ENCODE measurements around the gene STK32C. TPM values are rescaled to one million over a fixed set of nuclear protein-coding genes. Genes with fewer than 3 reads are reported as not detected.

Gene STK32C
- total RNA-seq, 2 donors from 2014 or later = 7.2 to 21.5 TPM

DNA sequence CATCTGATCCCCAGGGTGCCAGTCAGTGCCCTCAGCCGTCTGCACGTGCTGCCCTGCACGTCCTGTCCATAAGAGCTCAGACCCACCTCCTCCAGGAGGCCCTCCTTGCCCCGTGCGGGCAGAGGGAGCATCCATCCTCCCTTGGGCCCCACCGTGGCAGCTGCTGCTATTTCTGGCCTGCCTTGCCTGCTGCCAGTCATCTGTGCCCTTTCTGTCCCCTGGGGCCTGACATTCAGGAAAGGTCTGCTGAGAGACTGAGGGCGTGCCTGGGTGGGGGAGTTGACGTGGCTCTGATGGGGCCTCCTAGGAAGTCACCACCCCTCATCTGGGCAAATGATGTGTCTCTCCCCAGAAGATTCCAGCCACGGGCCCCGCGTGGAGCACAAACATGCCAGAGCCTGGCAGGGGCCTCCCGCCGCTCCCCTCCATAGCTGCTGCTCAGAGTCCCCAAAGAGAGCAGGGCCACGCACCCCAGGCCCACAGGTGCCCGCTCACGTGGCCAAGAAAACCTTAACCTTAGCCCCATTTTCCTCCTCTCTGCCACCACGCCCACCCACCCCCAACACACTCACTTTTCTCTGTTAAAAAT, 99.2 kb downstream of the STK32C start:
- WGBS = 76% methylated on average over 17 of the region's 17 CpGs
- Histone ChIP-seq H3K36me3 (no peaks in the 10 kb centered on the region), H3K4me3 (no peak overlapping the region), H3K9me3 (no peaks in the 10 kb centered on the region), H3K27ac (no peak overlapping the region), H3K27me3 (replicated peaks; ENCODE audit: insufficient read depth) (no peaks in the 10 kb centered on the region), H3K4me1 (replicated peaks) (no peaks in the 10 kb centered on the region)
- intact Hi-C loops (cut with DNase I) = no loop called here
- DNase-seq (ENCODE audit: low spot score) = no peak
- TF ChIP-seq, protein P1, sequence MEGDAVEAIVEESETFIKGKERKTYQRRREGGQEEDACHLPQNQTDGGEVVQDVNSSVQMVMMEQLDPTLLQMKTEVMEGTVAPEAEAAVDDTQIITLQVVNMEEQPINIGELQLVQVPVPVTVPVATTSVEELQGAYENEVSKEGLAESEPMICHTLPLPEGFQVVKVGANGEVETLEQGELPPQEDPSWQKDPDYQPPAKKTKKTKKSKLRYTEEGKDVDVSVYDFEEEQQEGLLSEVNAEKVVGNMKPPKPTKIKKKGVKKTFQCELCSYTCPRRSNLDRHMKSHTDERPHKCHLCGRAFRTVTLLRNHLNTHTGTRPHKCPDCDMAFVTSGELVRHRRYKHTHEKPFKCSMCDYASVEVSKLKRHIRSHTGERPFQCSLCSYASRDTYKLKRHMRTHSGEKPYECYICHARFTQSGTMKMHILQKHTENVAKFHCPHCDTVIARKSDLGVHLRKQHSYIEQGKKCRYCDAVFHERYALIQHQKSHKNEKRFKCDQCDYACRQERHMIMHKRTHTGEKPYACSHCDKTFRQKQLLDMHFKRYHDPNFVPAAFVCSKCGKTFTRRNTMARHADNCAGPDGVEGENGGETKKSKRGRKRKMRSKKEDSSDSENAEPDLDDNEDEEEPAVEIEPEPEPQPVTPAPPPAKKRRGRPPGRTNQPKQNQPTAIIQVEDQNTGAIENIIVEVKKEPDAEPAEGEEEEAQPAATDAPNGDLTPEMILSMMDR (IDR thresholded peaks at IDR 0.05) = no peak
- TF ChIP-seq POLR2AphosphoS5 (IDR thresholded peaks at IDR 0.05) = no peak
- no peak for TF ChIP-seq POLR2A (IDR thresholded peaks at IDR 0.05)

DNA sequence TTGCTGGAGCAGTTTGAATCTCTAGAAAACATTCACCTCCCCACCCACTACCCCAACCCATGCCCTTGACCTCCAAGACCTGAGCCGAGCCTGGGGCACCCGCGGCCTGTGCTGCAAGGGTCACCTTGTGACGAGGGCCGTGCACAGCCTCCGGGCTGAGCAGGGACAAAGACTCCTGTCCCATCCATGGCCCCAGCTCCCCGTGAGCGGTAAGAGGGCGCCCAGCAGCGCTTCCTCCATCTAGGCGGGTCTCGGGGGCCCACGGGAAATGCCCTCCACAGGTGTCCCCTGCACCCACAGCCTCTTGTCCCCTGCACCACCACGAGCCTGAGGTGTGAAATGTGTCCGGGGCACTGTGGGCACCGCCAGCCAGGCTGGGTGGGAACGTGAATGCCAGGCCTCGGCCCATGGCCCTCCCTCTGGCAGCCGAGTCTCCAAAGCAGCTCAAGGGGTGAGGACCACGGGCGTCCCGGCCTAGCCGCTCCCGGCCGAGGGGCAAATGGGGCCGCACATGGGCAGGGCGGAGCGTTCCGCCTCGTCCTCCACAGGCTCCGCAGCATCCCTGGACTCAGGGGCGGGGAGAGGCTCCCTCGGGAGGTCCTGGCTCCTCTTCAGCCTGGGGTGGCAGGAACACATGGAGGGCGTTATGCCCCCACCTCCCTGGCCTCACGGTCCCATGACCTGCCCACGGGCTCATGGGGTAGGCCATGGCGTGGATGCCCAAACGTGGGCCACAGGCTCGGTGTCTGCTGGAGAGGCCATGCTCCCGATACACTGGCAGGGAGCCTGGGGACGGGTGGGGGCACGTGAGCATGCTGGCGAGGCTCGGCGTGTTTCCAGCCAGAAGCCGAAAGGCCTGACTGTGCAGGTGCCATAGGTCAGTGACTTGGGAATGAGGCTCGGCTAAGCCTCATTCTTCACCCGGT, 100.0 kb downstream of the STK32C start:
- H3K27ac ChIP-seq = no peak overlapping the region
- DNase-seq (ENCODE audit: low spot score) = no peak
- 72% methylated on average over 32 of the region's 48 CpGs for WGBS
- H3K4me3 ChIP-seq = no peak overlapping the region
- TF ChIP-seq, protein P1 (IDR thresholded peaks at IDR 0.05) = no peak
- TF ChIP-seq POLR2AphosphoS5 (IDR thresholded peaks at IDR 0.05) = no peak
- intact Hi-C loops (cut with DNase I) = no loop called here
- H3K27me3 ChIP-seq (replicated peaks; ENCODE audit: insufficient read depth) = no peaks in the 10 kb centered on the region
- no peaks in the 10 kb centered on the region for H3K9me3 ChIP-seq
- no peaks in the 10 kb centered on the region for H3K4me1 ChIP-seq (replicated peaks)
- H3K36me3 ChIP-seq = no peaks in the 10 kb centered on the region

DNA sequence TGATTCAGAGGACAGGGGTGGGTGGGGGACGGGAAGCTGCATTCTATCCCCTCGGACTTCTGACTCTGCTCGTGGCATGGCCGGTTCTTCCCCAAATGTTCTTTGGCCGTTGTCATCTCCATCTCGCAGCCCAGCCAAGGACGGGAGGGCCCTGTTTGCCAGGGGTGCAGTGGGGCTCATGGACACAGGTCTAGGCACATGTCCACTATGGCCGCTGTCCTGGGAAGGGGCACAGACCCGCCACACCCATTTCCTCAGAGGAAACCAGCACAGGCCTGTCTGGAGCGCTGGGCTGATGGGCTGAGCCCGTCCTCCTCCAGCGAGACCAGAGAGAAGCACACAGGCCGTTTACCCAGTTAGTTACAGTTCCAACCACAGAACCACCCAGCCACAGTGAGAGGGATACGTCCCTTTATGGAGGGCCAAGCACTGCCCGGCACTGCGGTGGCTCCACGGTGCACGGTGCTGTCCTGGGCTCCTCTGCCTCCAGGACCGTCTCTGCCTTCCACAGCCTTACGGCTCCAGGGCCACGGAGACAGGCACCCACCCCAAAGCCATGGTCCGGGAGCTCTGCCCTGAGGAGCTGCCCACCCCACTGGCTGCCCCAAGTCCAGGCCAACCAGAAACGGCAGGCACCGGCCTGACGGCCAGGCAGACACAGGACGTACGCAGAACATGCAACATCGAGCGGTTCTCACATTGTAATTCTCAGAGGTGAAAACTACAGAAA, 100.8 kb downstream of the STK32C start:
- TF ChIP-seq, protein P1 (IDR thresholded peaks at IDR 0.05) = no peak
- TF ChIP-seq POLR2AphosphoS5 (IDR thresholded peaks at IDR 0.05) = no peak
- TF ChIP-seq POLR2A (IDR thresholded peaks at IDR 0.05) = no peak
- DNase-seq (ENCODE audit: low spot score) = no peak
- no peak overlapping the region for H3K27ac ChIP-seq
- no peaks in the 10 kb centered on the region for H3K9me3 ChIP-seq
- no peaks in the 10 kb centered on the region for H3K4me1 ChIP-seq (replicated peaks)
- no peak overlapping the region for H3K4me3 ChIP-seq
- no peaks in the 10 kb centered on the region for H3K36me3 ChIP-seq
- WGBS = 84% methylated on average over 18 of the region's 29 CpGs
- no peaks in the 10 kb centered on the region for H3K27me3 ChIP-seq (replicated peaks; ENCODE audit: insufficient read depth)
- intact Hi-C loops (cut with DNase I) = no loop called here

DNA sequence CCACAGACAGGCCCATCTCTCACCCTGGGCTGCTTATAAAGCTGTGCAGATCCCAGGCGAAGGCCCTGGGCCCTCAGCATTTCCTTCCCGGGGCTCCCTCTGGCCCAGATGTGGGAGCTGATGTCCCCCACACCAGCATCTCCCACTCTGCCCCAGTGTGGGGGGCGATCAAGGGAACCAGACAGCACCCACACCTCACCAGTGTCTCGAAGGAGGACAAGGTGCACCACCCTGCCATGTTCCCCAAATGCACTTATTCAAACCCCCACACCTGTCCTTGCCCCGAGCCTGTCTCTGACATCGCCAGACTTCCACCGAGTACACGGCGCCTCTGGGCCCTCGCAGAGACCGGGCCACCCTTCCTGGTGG, 101.4 kb downstream of the STK32C start:
- no peaks in the 10 kb centered on the region for H3K36me3 ChIP-seq
- no peak overlapping the region for H3K27ac ChIP-seq
- H3K4me1 ChIP-seq (replicated peaks) = no peaks in the 10 kb centered on the region
- 89% methylated on average over 11 of the region's 11 CpGs for WGBS
- H3K27me3 ChIP-seq (replicated peaks; ENCODE audit: insufficient read depth) = no peaks in the 10 kb centered on the region
- no peak overlapping the region for H3K4me3 ChIP-seq
- intact Hi-C loops (cut with DNase I) = no loop called here
- DNase-seq (ENCODE audit: low spot score) = no peak
- TF ChIP-seq POLR2A (IDR thresholded peaks at IDR 0.05) (no peak), POLR2AphosphoS5 (IDR thresholded peaks at IDR 0.05) (no peak)
- TF ChIP-seq, protein P1 (IDR thresholded peaks at IDR 0.05) = no peak
- H3K9me3 ChIP-seq = no peaks in the 10 kb centered on the region

Data from prostate gland (tissue), 2 donors.